HepG2 (cell line): ENCODE measurements around the gene MAPK8IP3. TPM values are rescaled to one million over a fixed set of nuclear protein-coding genes. Genes with fewer than 3 reads are reported as not detected.
A peak's percentile ranks its signal among the peaks of the same experiment; 100 is the strongest.

Experiments
- ARHGAP35 ChIP-seq: sonication (generic); formaldehyde crosslinking; IDR thresholded peaks from 2 replicates; pipeline ENCODE4 v1.9.0; 2022; ENCODE audit warnings: mild to moderate bottlenecking, inconsistent platforms, moderate library complexity, missing genetic modification reagents, borderline replicate concordance
- GLI4 ChIP-seq: sonication (generic); formaldehyde crosslinking; IDR thresholded peaks from 2 replicates; pipeline ENCODE4 v1.5.1; 2020; ENCODE audit warnings: missing genetic modification reagents, mild to moderate bottlenecking, moderate library complexity, borderline replicate concordance
- HMGA1 ChIP-seq: sonication (generic); formaldehyde crosslinking; conservative IDR thresholded peaks from 2 replicates; pipeline ENCODE4 v1.4.0; 2020; ENCODE audit warnings: missing genetic modification reagents
- KDM2A ChIP-seq: sonication (generic); formaldehyde crosslinking; IDR thresholded peaks from 2 replicates; pipeline ENCODE4 v1.4.0; 2020; ENCODE audit warnings: low read depth, missing genetic modification reagents, borderline replicate concordance
- MAFF ChIP-seq: IDR thresholded peaks from 2 replicates; pipeline ENCODE4 v1.6.1; 2011; ENCODE audit warnings: low read depth, low read length, improper control_type of control experiment
- NFE2L2 ChIP-seq: fragments of 150-350 bp; IDR thresholded peaks from 2 replicates; pipeline ENCODE4 v1.6.1; 2014; ENCODE audit warnings: low read length
- POLR2G ChIP-seq: fragments of 200-400 bp; formaldehyde crosslinking; IDR thresholded peaks from 2 replicates; pipeline ENCODE4 v1.6.1; 2018; ENCODE audit warnings: mild to moderate bottlenecking, low read depth, low read length, moderate library complexity
- SALL2 ChIP-seq: sonication (generic); formaldehyde crosslinking; IDR thresholded peaks from 2 replicates; pipeline ENCODE4 v1.8.1; 2023; ENCODE audit warnings: mild to moderate bottlenecking, missing genetic modification reagents, inconsistent platforms
- ZBTB8A ChIP-seq: sonication (generic); formaldehyde crosslinking; IDR thresholded peaks from 2 replicates; pipeline ENCODE4 v1.4.0; 2020; ENCODE audit warnings: mild to moderate bottlenecking, low read depth, missing genetic modification reagents, borderline replicate concordance
- ZC3H4 ChIP-seq: sonication (generic); formaldehyde crosslinking; IDR thresholded peaks from 2 replicates; pipeline ENCODE4 v1.4.0; 2020; ENCODE audit warnings: missing genetic modification reagents, borderline replicate concordance
- ZNF12 ChIP-seq: sonication (generic); formaldehyde crosslinking; IDR thresholded peaks from 2 replicates; pipeline ENCODE4 v1.5.0; 2020; ENCODE audit warnings: missing genetic modification reagents
- ZNF326 ChIP-seq: sonication (generic); formaldehyde crosslinking; IDR thresholded peaks from 2 replicates; pipeline ENCODE4 v1.4.0; 2020; ENCODE audit warnings: missing genetic modification reagents, borderline replicate concordance
- ZNF350 ChIP-seq: sonication (generic); formaldehyde crosslinking; IDR thresholded peaks from 2 replicates; pipeline ENCODE4 v1.4.0; 2020; ENCODE audit warnings: mild to moderate bottlenecking, low read depth, missing genetic modification reagents, borderline replicate concordance
- ZNF557 ChIP-seq: sonication (generic); formaldehyde crosslinking; IDR thresholded peaks from 2 replicates; pipeline ENCODE4 v1.4.0; 2020; ENCODE audit warnings: missing genetic modification reagents
- polyA plus RNA-seq, 8 experiments: library from polyadenylated mRNA; depleted of rRNA in 3 of 8; stranded (reverse) in 7 of 8; unstranded in 1 of 8; fragments of >200 nt; fragmentation: Illumina TruSeq in 4 of 8; extraction: Trizol in 4 of 8; gene quantifications; 2 replicates each; pipeline versions ENCODE4 v1.2.1 to v1.2.3, GENCODE V29; 2011 to 2016; ENCODE audit warnings: low read depth in 4 of 8, missing spikeins in 1 of 8, mixed read lengths in 1 of 8; ENCODE audit not compliant: insufficient read depth in 1 of 8
- total RNA-seq, 5 experiments: library from RNA; depleted of rRNA; stranded (reverse); fragments of >200 nt; fragmentation: Illumina TruSeq; extraction: Trizol; gene quantifications; 2 replicates each; pipeline ENCODE4 v1.2.3, GENCODE V29; 2016; ENCODE audit warnings: low read depth in 1 of 5
- TF ChIP-seq, protein P1 (sequence below): sonication (generic); formaldehyde crosslinking; IDR thresholded peaks from 2 replicates; pipeline ENCODE4 v1.5.1; 2020; ENCODE audit warnings: mild to moderate bottlenecking, missing genetic modification reagents
- TF ChIP-seq, protein P2 (sequence below): sonication (generic); formaldehyde crosslinking; IDR thresholded peaks from 2 replicates; pipeline ENCODE4 v1.5.1; 2020; ENCODE audit warnings: missing genetic modification reagents, mild to moderate bottlenecking, borderline replicate concordance
- TF ChIP-seq, protein P3 (sequence below): sonication (generic); formaldehyde crosslinking; IDR thresholded peaks from 2 replicates; pipeline ENCODE4 v1.4.0; 2020; ENCODE audit warnings: missing genetic modification reagents
- TF ChIP-seq, protein P4 (sequence below): IDR thresholded peaks from 2 replicates; pipeline ENCODE4 v1.6.1; 2016; ENCODE audit warnings: low read depth, control low read depth
- TF ChIP-seq, protein P5 (sequence below): IDR thresholded peaks from 2 replicates; pipeline ENCODE4 v1.6.1; 2012; ENCODE audit warnings: low read depth, low read length, improper control_type of control experiment

MAPK8IP3 gene
- total and polyA plus RNA-seq, 2 of the 13 experiments (the other 11 are each of a cell fraction or from before 2014, with no cell fraction given) = 25.1 to 41.7 TPM

DNA sequence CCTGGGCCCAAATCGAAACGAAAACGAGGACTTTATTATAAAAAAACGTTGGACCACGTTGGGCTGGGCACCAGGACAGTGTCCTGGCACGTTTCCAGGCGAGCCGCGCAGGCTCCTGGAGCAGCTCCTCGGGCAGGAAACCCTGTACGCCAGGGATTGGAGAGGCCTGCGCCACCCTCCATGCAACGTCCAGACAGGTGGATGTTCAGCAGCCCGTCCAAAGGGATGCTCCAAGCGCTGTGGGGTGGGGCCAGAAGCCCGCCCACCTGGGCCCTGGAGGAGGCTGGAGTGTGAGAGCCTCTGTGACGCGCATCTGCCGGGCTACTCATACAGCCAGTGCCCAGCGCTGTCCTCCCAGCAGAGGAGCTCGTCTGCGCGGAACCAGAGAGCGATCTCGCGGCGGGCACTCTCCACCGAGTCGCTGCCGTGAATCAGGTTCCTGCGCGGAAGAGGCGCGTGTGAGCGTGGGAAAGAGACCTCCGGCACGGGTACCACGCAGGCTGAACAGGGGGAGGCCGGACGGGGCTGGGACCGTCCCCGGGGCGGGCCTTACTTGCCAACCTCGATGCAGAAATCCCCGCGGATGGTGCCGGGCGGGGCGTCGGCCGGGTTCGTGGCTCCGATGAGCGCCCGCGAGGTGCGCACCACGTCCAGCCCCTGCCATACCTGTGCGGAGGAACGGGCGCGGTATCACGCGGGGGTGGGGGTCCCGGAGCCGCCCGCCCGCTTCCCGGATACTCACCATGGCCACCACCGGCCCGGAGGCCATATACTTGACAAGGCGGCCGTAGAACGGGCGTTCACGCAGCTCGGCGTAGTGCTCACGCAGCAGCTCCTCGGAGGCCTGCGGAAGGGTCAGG is 64.6 kb downstream of the MAPK8IP3 start (continued):
- TF ChIP-seq, protein P1, sequence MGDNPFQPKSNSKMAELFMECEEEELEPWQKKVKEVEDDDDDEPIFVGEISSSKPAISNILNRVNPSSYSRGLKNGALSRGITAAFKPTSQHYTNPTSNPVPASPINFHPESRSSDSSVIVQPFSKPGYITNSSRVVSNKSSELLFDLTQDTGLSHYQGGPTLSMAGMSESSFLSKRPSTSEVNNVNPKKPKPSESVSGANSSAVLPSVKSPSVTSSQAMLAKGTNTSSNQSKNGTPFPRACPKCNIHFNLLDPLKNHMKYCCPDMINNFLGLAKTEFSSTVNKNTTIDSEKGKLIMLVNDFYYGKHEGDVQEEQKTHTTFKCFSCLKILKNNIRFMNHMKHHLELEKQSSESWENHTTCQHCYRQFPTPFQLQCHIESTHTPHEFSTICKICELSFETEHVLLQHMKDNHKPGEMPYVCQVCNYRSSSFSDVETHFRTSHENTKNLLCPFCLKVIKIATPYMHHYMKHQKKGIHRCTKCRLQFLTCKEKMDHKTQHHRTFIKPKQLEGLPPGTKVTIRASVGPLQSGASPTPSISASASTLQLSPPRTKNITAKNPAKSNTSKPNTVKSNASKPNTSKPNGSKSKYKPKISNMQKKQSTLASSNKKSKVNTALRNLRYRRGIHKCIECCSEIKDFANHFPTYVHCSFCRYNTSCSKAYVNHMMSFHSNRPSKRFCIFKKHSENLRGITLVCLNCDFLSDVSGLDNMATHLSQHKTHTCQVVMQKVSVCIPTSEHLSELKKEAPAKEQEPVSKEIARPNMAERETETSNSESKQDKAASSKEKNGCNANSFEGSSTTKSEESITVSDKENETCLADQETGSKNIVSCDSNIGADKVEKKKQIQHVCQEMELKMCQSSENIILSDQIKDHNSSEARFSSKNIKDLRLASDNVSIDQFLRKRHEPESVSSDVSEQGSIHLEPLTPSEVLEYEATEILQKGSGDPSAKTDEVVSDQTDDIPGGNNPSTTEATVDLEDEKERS (CRISPR knock-in tag) = no peak
- TF ChIP-seq HMGA1 (CRISPR knock-in tag) (no peak), ZNF557 (CRISPR knock-in tag) (no peak), ZNF326 (CRISPR knock-in tag) (no peak), POLR2G (peak; percentile 34), SALL2 (no peak), ZNF350 (CRISPR knock-in tag) (no peak), ARHGAP35 (CRISPR knock-in tag) (no peak), ZC3H4 (CRISPR knock-in tag) (peak; percentile 33; the same call in 1 of the 2 replicates), ZNF12 (CRISPR knock-in tag) (no peak), GLI4 (CRISPR knock-in tag) (no peak), MAFF (no peak), KDM2A (CRISPR knock-in tag) (no peak), NFE2L2 (no peak), ZBTB8A (CRISPR knock-in tag) (no peak)
- TF ChIP-seq, protein P2, sequence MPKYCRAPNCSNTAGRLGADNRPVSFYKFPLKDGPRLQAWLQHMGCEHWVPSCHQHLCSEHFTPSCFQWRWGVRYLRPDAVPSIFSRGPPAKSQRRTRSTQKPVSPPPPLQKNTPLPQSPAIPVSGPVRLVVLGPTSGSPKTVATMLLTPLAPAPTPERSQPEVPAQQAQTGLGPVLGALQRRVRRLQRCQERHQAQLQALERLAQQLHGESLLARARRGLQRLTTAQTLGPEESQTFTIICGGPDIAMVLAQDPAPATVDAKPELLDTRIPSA (CRISPR knock-in tag) = no peak
- TF ChIP-seq, protein P3, sequence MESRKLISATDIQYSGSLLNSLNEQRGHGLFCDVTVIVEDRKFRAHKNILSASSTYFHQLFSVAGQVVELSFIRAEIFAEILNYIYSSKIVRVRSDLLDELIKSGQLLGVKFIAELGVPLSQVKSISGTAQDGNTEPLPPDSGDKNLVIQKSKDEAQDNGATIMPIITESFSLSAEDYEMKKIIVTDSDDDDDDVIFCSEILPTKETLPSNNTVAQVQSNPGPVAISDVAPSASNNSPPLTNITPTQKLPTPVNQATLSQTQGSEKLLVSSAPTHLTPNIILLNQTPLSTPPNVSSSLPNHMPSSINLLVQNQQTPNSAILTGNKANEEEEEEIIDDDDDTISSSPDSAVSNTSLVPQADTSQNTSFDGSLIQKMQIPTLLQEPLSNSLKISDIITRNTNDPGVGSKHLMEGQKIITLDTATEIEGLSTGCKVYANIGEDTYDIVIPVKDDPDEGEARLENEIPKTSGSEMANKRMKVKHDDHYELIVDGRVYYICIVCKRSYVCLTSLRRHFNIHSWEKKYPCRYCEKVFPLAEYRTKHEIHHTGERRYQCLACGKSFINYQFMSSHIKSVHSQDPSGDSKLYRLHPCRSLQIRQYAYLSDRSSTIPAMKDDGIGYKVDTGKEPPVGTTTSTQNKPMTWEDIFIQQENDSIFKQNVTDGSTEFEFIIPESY (CRISPR knock-in tag) = peak; percentile 57; the same call in 1 of the 2 replicates
- TF ChIP-seq, protein P4, sequence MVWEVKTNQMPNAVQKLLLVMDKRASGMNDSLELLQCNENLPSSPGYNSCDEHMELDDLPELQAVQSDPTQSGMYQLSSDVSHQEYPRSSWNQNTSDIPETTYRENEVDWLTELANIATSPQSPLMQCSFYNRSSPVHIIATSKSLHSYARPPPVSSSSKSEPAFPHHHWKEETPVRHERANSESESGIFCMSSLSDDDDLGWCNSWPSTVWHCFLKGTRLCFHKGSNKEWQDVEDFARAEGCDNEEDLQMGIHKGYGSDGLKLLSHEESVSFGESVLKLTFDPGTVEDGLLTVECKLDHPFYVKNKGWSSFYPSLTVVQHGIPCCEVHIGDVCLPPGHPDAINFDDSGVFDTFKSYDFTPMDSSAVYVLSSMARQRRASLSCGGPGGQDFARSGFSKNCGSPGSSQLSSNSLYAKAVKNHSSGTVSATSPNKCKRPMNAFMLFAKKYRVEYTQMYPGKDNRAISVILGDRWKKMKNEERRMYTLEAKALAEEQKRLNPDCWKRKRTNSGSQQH (CRISPR knock-in tag) = no peak
- TF ChIP-seq, protein P5, sequence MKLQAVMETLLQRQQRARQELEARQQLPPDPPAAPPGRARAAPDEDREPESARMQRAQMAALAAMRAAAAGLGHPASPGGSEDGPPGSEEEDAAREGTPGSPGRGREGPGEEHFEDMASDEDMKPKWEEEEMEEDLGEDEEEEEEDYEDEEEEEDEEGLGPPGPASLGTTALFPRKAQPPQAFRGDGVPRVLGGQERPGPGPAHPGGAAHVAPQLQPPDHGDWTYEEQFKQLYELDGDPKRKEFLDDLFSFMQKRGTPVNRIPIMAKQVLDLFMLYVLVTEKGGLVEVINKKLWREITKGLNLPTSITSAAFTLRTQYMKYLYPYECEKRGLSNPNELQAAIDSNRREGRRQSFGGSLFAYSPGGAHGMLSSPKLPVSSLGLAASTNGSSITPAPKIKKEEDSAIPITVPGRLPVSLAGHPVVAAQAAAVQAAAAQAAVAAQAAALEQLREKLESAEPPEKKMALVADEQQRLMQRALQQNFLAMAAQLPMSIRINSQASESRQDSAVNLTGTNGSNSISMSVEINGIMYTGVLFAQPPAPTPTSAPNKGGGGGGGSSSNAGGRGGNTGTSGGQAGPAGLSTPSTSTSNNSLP = no peak
